GM23248 (cell line): ENCODE data around the gene RABGAP1L. TPM values are rescaled to one million over a fixed set of nuclear protein-coding genes. Genes with fewer than 3 reads are reported as not detected.
"Not testable (repeated sequence)": the region's sequence is repeated elsewhere in the genome, so short reads cannot be mapped to it uniquely, and the experiment has no call there.

ENCODE experiments used
- DNase-seq: peaks from one replicate; pipeline ENCODE4 v3.0.0-alpha.2; 2015
- H2AFZ ChIP-seq: fragments of 200-600 bp; sonication (generic); 2 replicates; pipeline ENCODE4 v1.6.1; 2016; ENCODE audit warnings: antibody characterized with exemption
- H3F3A ChIP-seq: fragments of 200-600 bp; sonication (generic); 2 replicates; pipeline ENCODE4 v1.6.1; 2016; ENCODE audit warnings: mild to moderate bottlenecking, antibody characterized with exemption, mixed run types; ENCODE audit not compliant: insufficient read depth
- H3K27ac ChIP-seq: fragments of 200-600 bp; sonication (generic); 2 replicates; pipeline ENCODE4 v1.5.1; 2016; ENCODE audit warnings: mild to moderate bottlenecking
- H3K27me3 ChIP-seq: fragments of 200-600 bp; sonication (generic); replicated peaks from 2 replicates; pipeline ENCODE4 v1.6.1; 2016; ENCODE audit warnings: mild to moderate bottlenecking; ENCODE audit not compliant: insufficient read depth
- H3K36me3 ChIP-seq: fragments of 200-600 bp; sonication (generic); 2 replicates; pipeline ENCODE4 v1.6.1; 2016; ENCODE audit warnings: low read depth, mild to moderate bottlenecking
- H3K4me1 ChIP-seq: fragments of 200-600 bp; sonication (generic); 2 replicates; pipeline ENCODE4 v1.6.1; 2016; ENCODE audit warnings: mild to moderate bottlenecking; ENCODE audit not compliant: insufficient read depth
- H3K4me2 ChIP-seq: fragments of 200-600 bp; sonication (generic); one replicate; pipeline ENCODE4 v1.6.1; 2016; ENCODE audit warnings: mild to moderate bottlenecking; ENCODE audit not compliant: unreplicated experiment
- H3K4me3 ChIP-seq: fragments of 200-600 bp; sonication (generic); 2 replicates; pipeline ENCODE4 v1.5.1; 2016; ENCODE audit warnings: mild to moderate bottlenecking
- H3K79me2 ChIP-seq: fragments of 200-600 bp; sonication (generic); 2 replicates; pipeline ENCODE4 v1.6.1; 2016; ENCODE audit warnings: mild to moderate bottlenecking; ENCODE audit not compliant: insufficient read depth
- H3K9ac ChIP-seq: fragments of 200-600 bp; sonication (generic); 2 replicates; pipeline ENCODE4 v1.6.1; 2016; ENCODE audit warnings: mild to moderate bottlenecking
- H3K9me2 ChIP-seq: fragments of 200-600 bp; sonication (generic); 2 replicates; pipeline ENCODE4 v1.6.1; 2016; ENCODE audit warnings: mixed run types, mild to moderate bottlenecking, moderate library complexity; ENCODE audit not compliant: insufficient read depth
- H3K9me3 ChIP-seq: fragments of 200-600 bp; sonication (generic); one replicate; pipeline ENCODE4 v1.6.1; 2017; ENCODE audit warnings: low read depth
- H4K20me1 ChIP-seq: fragments of 200-600 bp; sonication (generic); 2 replicates; pipeline ENCODE4 v1.6.0; 2016; ENCODE audit not compliant: insufficient read depth
- EZH2 ChIP-seq: fragments of 200-600 bp; sonication (generic); IDR thresholded peaks from 2 replicates; pipeline ENCODE4 v1.6.1; 2018; ENCODE audit warnings: antibody characterized with exemption, mild to moderate bottlenecking; ENCODE audit not compliant: insufficient read depth, poor library complexity, severe bottlenecking
- EZH2phosphoT487 ChIP-seq: fragments of 200-600 bp; sonication (generic); IDR thresholded peaks from 2 replicates; pipeline ENCODE4 v1.6.1; 2018; ENCODE audit warnings: antibody characterized with exemption, moderate library complexity, mild to moderate bottlenecking, low read depth; ENCODE audit not compliant: insufficient read depth
- WGBS, 2 experiments: methylation state at CpG; one replicate each; pipeline ENCODE4 v1.1.6; 2015 to 2017; ENCODE audit warnings: low lambda C conversion rate in 2 of 2, low coverage in 1 of 2; ENCODE audit errors: missing lambda C conversion rate in 2 of 2; 5-methylcytosine and 5-hydroxymethylcytosine counted together
- in situ Hi-C: fragments of 300-500 bp; cut with MboI; formaldehyde crosslinking; loops from 2 replicates; pipeline ENCODE4 v1.15.0; 2020
- polyA plus RNA-seq: library from polyadenylated mRNA; unstranded; fragments of >200 nt; fragmentation: Nextera tagmentation; extraction: Ambion mirVana; gene quantifications from 2 replicates; pipeline ENCODE4 v1.2.1, GENCODE V29; 2016
- total RNA-seq: library from RNA; depleted of rRNA; stranded (reverse); fragments of >200 nt; shearing (Covaris generic); gene quantifications from 2 replicates; pipeline ENCODE4 v1.2.3, GENCODE V29; 2014

RABGAP1L gene
- total and polyA plus RNA-seq, 2 experiments from 2014 or later, result 13.7 to 21.6 TPM

DNA sequence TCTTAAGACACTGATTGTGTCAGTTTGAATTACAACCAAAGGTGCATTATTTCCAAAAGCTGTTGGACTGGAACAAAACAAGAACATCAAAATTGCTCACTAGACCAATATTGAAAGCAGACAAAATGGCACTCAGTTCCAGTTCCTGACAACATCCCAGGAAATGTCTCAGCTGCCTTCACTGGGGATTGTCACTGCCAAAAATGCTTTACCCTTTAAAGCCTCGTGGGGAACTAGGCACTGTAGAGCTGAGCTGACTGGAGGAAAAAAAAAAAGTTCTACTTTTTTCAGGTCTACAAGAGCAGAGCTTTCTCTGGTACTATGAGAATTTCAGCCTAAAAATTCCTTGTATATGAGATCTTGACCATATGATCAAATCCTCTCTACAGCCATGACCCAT is 310.4 kb downstream of the RABGAP1L start:
- H3K79me2 ChIP-seq, result no peaks in the 10 kb centered on the region
- H3K9me2 ChIP-seq, result no peaks in the 10 kb centered on the region
- in situ Hi-C loops, result no loop called here
- DNase-seq, result no peak
- H3K4me3 ChIP-seq, result no peak overlapping the region
- TF ChIP-seq EZH2 (no peak), EZH2phosphoT487 (no peak)
- no peaks in the 10 kb centered on the region for H3F3A ChIP-seq
- H3K27ac ChIP-seq, result no peak overlapping the region
- H3K36me3 ChIP-seq, result no peaks in the 10 kb centered on the region
- H3K9ac ChIP-seq, result no peak overlapping the region
- no peaks in the 10 kb centered on the region for H3K27me3 ChIP-seq
- no peaks in the 10 kb centered on the region for H3K9me3 ChIP-seq
- no peak overlapping the region for H3K4me2 ChIP-seq
- no peaks in the 10 kb centered on the region for H3K4me1 ChIP-seq
- no peak overlapping the region for H2AFZ ChIP-seq
- H4K20me1 ChIP-seq, result no peaks in the 10 kb centered on the region
- 0% methylated on average over 1 of the region's 1 CpG for WGBS, 2 experiments

DNA sequence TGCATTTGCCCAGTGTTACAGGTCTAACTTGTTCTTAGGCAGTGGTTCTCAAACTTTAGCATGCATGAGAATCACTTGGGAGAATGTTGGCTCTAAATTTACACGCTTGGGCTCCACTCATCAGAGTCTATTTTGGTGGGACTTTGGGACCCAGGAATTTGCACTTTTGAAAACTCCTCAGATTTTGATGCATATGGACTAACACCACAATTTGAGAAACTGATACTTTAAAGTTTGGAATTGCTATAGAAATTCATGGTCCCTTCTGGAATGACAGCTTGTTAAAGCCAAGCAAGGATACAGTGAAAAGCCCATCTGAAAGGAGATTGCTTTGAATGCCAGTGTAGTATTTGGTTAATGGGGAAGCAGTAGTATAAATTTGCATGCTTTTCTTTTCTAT is 320.0 kb downstream of the RABGAP1L start:
- no peak overlapping the region for H3K27ac ChIP-seq
- no peak overlapping the region for H2AFZ ChIP-seq
- in situ Hi-C loops, result no loop called here
- H3K4me1 ChIP-seq, result no peaks in the 10 kb centered on the region
- H3K4me2 ChIP-seq, result no peak overlapping the region
- no peaks in the 10 kb centered on the region for H4K20me1 ChIP-seq
- H3K4me3 ChIP-seq, result no peak overlapping the region
- H3K9me2 ChIP-seq, result no peaks in the 10 kb centered on the region
- no peaks in the 10 kb centered on the region for H3K79me2 ChIP-seq
- no peaks in the 10 kb centered on the region for H3K27me3 ChIP-seq
- WGBS, 2 experiments, result 96 to 100% methylated on average over 1 of the region's 1 CpG
- no peaks in the 10 kb centered on the region for H3F3A ChIP-seq
- H3K9me3 ChIP-seq, result no peaks in the 10 kb centered on the region
- TF ChIP-seq EZH2, result no peak
- no peak overlapping the region for H3K9ac ChIP-seq
- no peak for DNase-seq
- H3K36me3 ChIP-seq, result no peaks in the 10 kb centered on the region

DNA sequence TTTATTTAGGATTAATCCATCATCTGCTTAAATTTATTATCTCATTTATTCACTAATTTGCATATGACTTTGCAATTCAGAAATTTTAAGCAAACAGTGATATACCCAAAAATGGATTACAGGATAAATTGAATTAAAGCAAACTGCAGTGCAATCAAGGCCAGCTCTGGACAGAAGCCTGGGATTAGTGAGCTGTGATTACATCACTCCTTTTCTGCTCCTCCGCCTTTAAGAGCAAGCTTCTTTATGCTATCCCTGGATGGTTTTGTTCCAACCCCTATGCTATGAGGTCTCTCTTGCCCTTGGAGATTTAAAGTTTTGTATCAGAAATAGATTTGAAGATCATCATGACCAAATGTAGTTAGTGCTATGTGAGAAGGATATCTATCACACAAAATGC is 321.0 kb downstream of the RABGAP1L start:
- no peaks in the 10 kb centered on the region for H3K9me3 ChIP-seq
- H3F3A ChIP-seq, result no peaks in the 10 kb centered on the region
- H3K4me1 ChIP-seq, result no peaks in the 10 kb centered on the region
- H2AFZ ChIP-seq, result no peak overlapping the region
- H3K36me3 ChIP-seq, result no peaks in the 10 kb centered on the region
- peak; percentile 19 for DNase-seq
- H3K4me2 ChIP-seq, result no peak overlapping the region
- no peaks in the 10 kb centered on the region for H3K79me2 ChIP-seq
- TF ChIP-seq EZH2 (no peak), EZH2phosphoT487 (no peak)
- no peak overlapping the region for H3K27ac ChIP-seq
- H3K9ac ChIP-seq, result no peak overlapping the region
- H3K27me3 ChIP-seq, result no peaks in the 10 kb centered on the region
- H3K9me2 ChIP-seq, result no peaks in the 10 kb centered on the region
- no peak overlapping the region for H3K4me3 ChIP-seq
- WGBS, 2 experiments, result 30 to 46% methylated on average over 1 of the region's 1 CpG
- H4K20me1 ChIP-seq, result no peaks in the 10 kb centered on the region
- in situ Hi-C loops, result no loop called here

DNA sequence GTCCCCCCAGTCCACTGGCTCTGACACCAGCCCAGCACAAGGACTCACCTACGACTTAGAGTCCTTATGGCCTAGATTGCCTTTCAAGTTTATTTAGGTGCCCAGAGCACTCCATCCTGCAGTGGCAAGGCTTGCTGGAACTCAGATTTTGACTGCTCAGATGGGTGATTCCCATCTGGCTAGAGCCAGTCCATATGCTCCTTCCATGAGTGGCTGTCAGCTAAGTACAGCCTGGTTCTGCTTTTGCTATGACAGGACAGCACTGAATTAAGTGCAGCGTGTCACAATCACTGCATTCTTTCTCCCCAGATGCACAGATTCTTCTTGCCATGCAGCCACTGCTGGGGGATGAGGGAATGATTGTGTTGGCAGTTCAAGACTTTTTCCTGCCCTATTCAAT is 332.3 kb downstream of the RABGAP1L start:
- H3K4me2 ChIP-seq, result no peak overlapping the region
- H3K27ac ChIP-seq, result no peak overlapping the region
- no peaks in the 10 kb centered on the region for H3F3A ChIP-seq
- no peaks in the 10 kb centered on the region; the same call in 1 of the 2 replicates for H3K9me2 ChIP-seq
- H3K27me3 ChIP-seq, result no peaks in the 10 kb centered on the region
- no peaks in the 10 kb centered on the region for H3K9me3 ChIP-seq
- no peak overlapping the region for H3K4me3 ChIP-seq
- H3K36me3 ChIP-seq, result no peaks in the 10 kb centered on the region
- H3K9ac ChIP-seq, result no peak overlapping the region
- no peak overlapping the region for H2AFZ ChIP-seq
- H3K4me1 ChIP-seq, result no peaks in the 10 kb centered on the region
- 52 to 63% methylated on average over 2 of the region's 2 CpGs for WGBS, 2 experiments
- DNase-seq, result no peak
- TF ChIP-seq EZH2phosphoT487 (no peak), EZH2 (no peak)
- no peaks in the 10 kb centered on the region for H3K79me2 ChIP-seq
- in situ Hi-C loops, result no loop called here
- no peaks in the 10 kb centered on the region for H4K20me1 ChIP-seq

DNA sequence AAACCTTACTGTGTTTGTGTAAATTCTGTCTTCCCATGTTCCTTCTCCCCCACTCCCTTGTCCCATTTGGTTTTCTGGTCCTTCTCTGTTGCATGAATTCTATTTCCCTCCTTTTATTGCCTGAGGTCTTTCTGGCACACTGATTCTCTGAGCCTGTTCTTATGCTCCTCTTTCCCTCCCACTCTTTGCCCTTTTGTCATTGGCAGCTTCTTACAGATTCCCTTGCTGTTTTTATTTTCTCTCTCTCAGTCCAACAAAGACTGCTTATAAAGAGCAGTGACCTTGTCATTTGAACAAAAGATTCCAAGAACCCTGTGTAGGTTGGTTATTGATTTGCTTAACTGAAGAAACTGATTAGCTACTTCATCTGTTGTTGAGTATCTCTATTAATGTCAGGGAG is 338.2 kb downstream of the RABGAP1L start:
- Histone ChIP-seq H3K79me2 (no peaks in the 10 kb centered on the region), H3K9ac (no peak overlapping the region), H3K27ac (no peak overlapping the region), H3K27me3 (no peaks in the 10 kb centered on the region), H3K9me2 (no peaks in the 10 kb centered on the region), H3K9me3 (no peaks in the 10 kb centered on the region), H3K36me3 (no peaks in the 10 kb centered on the region), H3K4me2 (no peak overlapping the region), H3K4me1 (no peaks in the 10 kb centered on the region), H2AFZ (no peak overlapping the region), H3K4me3 (no peak overlapping the region), H4K20me1 (no peaks in the 10 kb centered on the region), H3F3A (no peaks in the 10 kb centered on the region)
- TF ChIP-seq EZH2phosphoT487, result no peak
- TF ChIP-seq EZH2, result no peak
- no peak for DNase-seq
- in situ Hi-C loops, result no loop called here

DNA sequence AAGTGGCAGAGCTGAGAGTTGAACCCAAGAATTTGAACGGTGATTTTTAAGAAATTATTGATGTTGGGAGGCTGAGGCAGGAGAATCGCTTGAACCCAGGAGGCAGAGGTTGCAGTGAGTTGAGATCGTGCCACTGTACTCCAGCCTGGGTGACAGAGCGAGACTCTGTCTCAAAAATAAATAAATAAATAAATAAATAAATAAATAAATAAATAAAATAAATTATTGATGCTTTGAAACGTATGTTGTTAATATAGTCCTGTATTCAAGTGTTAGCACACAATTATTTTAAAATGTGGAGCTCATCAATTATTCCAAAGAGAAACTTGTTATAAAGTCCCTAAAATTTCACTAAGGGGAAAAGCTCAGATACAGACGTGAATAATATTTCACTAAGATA is 357.4 kb downstream of the RABGAP1L start:
- H3K9me2 ChIP-seq, H2AFZ ChIP-seq, H3K9ac ChIP-seq, H3F3A ChIP-seq, H3K9me3 ChIP-seq, H3K27ac ChIP-seq, in situ Hi-C loops, H3K27me3 ChIP-seq, H3K4me1 ChIP-seq, H3K36me3 ChIP-seq, H3K4me3 ChIP-seq, DNase-seq, H4K20me1 ChIP-seq, H3K79me2 ChIP-seq, H3K4me2 ChIP-seq: not testable (repeated sequence)
- 93% methylated on average over 6 of the region's 6 CpGs for WGBS, 2 experiments
